ENCODE results near the gene TERF2IP.

TERF2IP gene

GRCh38 chr16:75647492-75648264 is at the start of gene TERF2IP, which contains the start of gene KARS1:
Gene TERF2IP, plus strand, starts transcription at chr16:75647773. Its CDS starts 110 bp downstream, at chr16:75647883.
Gene KARS1, minus strand, starts transcription at chr16:75647665. Its CDS starts 26 bp downstream, at chr16:75647639.
- H3K4me3 Mint-ChIP-seq: peak within 1 kb of the TSS; percentile 95
- no peaks in the 10 kb centered on the region for H3K9me3 Mint-ChIP-seq
- no peaks in the 10 kb centered on the region for H3K27me3 Mint-ChIP-seq
- DNase-seq (ENCODE audit: low spot score in 2 of 2) (peak; percentile 88 to 94), ATAC-seq (ENCODE audit: low read depth) (peak; percentile 84)
- H3K27ac Mint-ChIP-seq: peak within 1 kb of the TSS; percentile 96
- H3K4me1 Mint-ChIP-seq: peaks cover 33% of the 10 kb centered on the region
- peaks cover 15% of the 10 kb centered on the region for H3K36me3 Mint-ChIP-seq

GRCh38 chr16:75599452-75600277 is 47.9 kb upstream of the TERF2IP start:
- no peaks in the 10 kb centered on the region for H3K4me1 Mint-ChIP-seq
- peaks cover 46% of the 10 kb centered on the region for H3K36me3 Mint-ChIP-seq
- H3K27me3 Mint-ChIP-seq: no peaks in the 10 kb centered on the region
- ATAC-seq (ENCODE audit: low read depth) (no peak), DNase-seq (ENCODE audit: low spot score in 2 of 2) (no peak)
- H3K4me3 Mint-ChIP-seq: no peak overlapping the region
- peaks cover 7% of the 10 kb centered on the region for H3K9me3 Mint-ChIP-seq
- no peak overlapping the region for H3K27ac Mint-ChIP-seq

- no peak overlapping the region for H3K4me3 Mint-ChIP-seq
- peaks cover 3% of the 10 kb centered on the region for H3K9me3 Mint-ChIP-seq
- no peaks in the 10 kb centered on the region for H3K27me3 Mint-ChIP-seq
- ATAC-seq (ENCODE audit: low read depth) (no peak), DNase-seq (ENCODE audit: low spot score in 2 of 2) (no peak)
- H3K36me3 Mint-ChIP-seq: peaks cover 49% of the 10 kb centered on the region
- H3K4me1 Mint-ChIP-seq: no peaks in the 10 kb centered on the region
- no peak overlapping the region for H3K27ac Mint-ChIP-seq
Observed at GRCh38 chr16:75603241-75603640, 44.3 kb upstream of the TERF2IP start.

- no peak overlapping the region for H3K4me3 Mint-ChIP-seq
- no peak overlapping the region for H3K27ac Mint-ChIP-seq
- H3K27me3 Mint-ChIP-seq: no peaks in the 10 kb centered on the region
- H3K36me3 Mint-ChIP-seq: peaks cover 39% of the 10 kb centered on the region
- peaks cover 3% of the 10 kb centered on the region for H3K9me3 Mint-ChIP-seq
- DNase-seq (ENCODE audit: low spot score in 2 of 2): no peak
- no peak for ATAC-seq (ENCODE audit: low read depth)
- H3K4me1 Mint-ChIP-seq: no peaks in the 10 kb centered on the region
Observed at GRCh38 chr16:75606507-75606906, 41.1 kb upstream of the TERF2IP start.

- Mint-ChIP-seq H3K9me3 (no peaks in the 10 kb centered on the region), H3K27me3 (no peaks in the 10 kb centered on the region), H3K36me3 (peaks cover 23% of the 10 kb centered on the region), H3K27ac (no peak overlapping the region), H3K4me3 (no peak overlapping the region), H3K4me1 (peaks cover 9% of the 10 kb centered on the region)
- no peak for ATAC-seq (ENCODE audit: low read depth)
- DNase-seq (ENCODE audit: low spot score in 2 of 2): no peak
Observed at GRCh38 chr16:75614066-75614897, 33.3 kb upstream of the TERF2IP start.

GRCh38 chr16:75615619-75616018 is 32.0 kb upstream of the TERF2IP start:
- Mint-ChIP-seq H3K4me1 (peaks cover 14% of the 10 kb centered on the region), H3K27me3 (no peaks in the 10 kb centered on the region), H3K36me3 (peaks cover 30% of the 10 kb centered on the region), H3K27ac (no peak overlapping the region), H3K9me3 (no peaks in the 10 kb centered on the region), H3K4me3 (no peak overlapping the region)
- DNase-seq (ENCODE audit: low spot score in 2 of 2) (no peak), ATAC-seq (ENCODE audit: low read depth) (no peak)

- no peaks in the 10 kb centered on the region for H3K27me3 Mint-ChIP-seq
- H3K27ac Mint-ChIP-seq: no peak overlapping the region
- peaks cover 19% of the 10 kb centered on the region for H3K4me1 Mint-ChIP-seq
- H3K9me3 Mint-ChIP-seq: no peaks in the 10 kb centered on the region
- ATAC-seq (ENCODE audit: low read depth) (no peak), DNase-seq (ENCODE audit: low spot score in 2 of 2) (no peak)
- H3K4me3 Mint-ChIP-seq: no peak overlapping the region
- H3K36me3 Mint-ChIP-seq: peaks cover 30% of the 10 kb centered on the region
Observed at GRCh38 chr16:75616521-75617010, 31.0 kb upstream of the TERF2IP start.

- DNase-seq (ENCODE audit: low spot score in 2 of 2) (no peak), ATAC-seq (ENCODE audit: low read depth) (no peak)
- peak overlapping the region; percentile 64 for H3K27ac Mint-ChIP-seq
- H3K9me3 Mint-ChIP-seq: no peaks in the 10 kb centered on the region
- H3K4me3 Mint-ChIP-seq: no peak overlapping the region
- H3K36me3 Mint-ChIP-seq: peaks cover 28% of the 10 kb centered on the region
- H3K27me3 Mint-ChIP-seq: no peaks in the 10 kb centered on the region
- peaks cover 22% of the 10 kb centered on the region for H3K4me1 Mint-ChIP-seq
Observed at GRCh38 chr16:75617121-75617520, 30.5 kb upstream of the TERF2IP start.

- no peaks in the 10 kb centered on the region for H3K9me3 Mint-ChIP-seq
- H3K27me3 Mint-ChIP-seq: no peaks in the 10 kb centered on the region
- H3K36me3 Mint-ChIP-seq: peaks cover 24% of the 10 kb centered on the region
- no peak overlapping the region for H3K27ac Mint-ChIP-seq
- no peak overlapping the region for H3K4me3 Mint-ChIP-seq
- DNase-seq (ENCODE audit: low spot score in 2 of 2) (no peak), ATAC-seq (ENCODE audit: low read depth) (no peak)
- peaks cover 22% of the 10 kb centered on the region for H3K4me1 Mint-ChIP-seq
Observed at GRCh38 chr16:75618780-75619179, 28.8 kb upstream of the TERF2IP start.

- H3K27ac Mint-ChIP-seq: peak overlapping the region; percentile 80
- H3K4me3 Mint-ChIP-seq: no peak overlapping the region
- peaks cover 22% of the 10 kb centered on the region for H3K4me1 Mint-ChIP-seq
- H3K36me3 Mint-ChIP-seq: peaks cover 22% of the 10 kb centered on the region
- no peak for ATAC-seq (ENCODE audit: low read depth)
- no peaks in the 10 kb centered on the region for H3K9me3 Mint-ChIP-seq
- DNase-seq (ENCODE audit: low spot score in 2 of 2): no peak
- H3K27me3 Mint-ChIP-seq: no peaks in the 10 kb centered on the region
Observed at GRCh38 chr16:75620326-75621169, 27.0 kb upstream of the TERF2IP start.

GRCh38 chr16:75621170-75621477 is 26.4 kb upstream of the TERF2IP start:
- Mint-ChIP-seq H3K27me3 (no peaks in the 10 kb centered on the region), H3K4me3 (no peak overlapping the region), H3K27ac (peak overlapping the region; percentile 80), H3K36me3 (peaks cover 23% of the 10 kb centered on the region), H3K4me1 (peaks cover 22% of the 10 kb centered on the region), H3K9me3 (no peaks in the 10 kb centered on the region)
- DNase-seq (ENCODE audit: low spot score in 2 of 2) (no peak), ATAC-seq (ENCODE audit: low read depth) (no peak)

GRCh38 chr16:75622761-75623605 is 24.6 kb upstream of the TERF2IP start, which contains the start of gene ADAT1:
Gene ADAT1, minus strand, starts transcription at chr16:75623281. Its CDS starts 2,482 bp downstream, at chr16:75620799.
- peak within 1 kb of the TSS; percentile 98 for H3K4me3 Mint-ChIP-seq
- peak within 1 kb of the TSS; percentile 96 for H3K27ac Mint-ChIP-seq
- ATAC-seq (ENCODE audit: low read depth): peak; percentile 95
- DNase-seq (ENCODE audit: low spot score in 2 of 2): peak; percentile 92 to 93
- H3K9me3 Mint-ChIP-seq: no peaks in the 10 kb centered on the region
- H3K4me1 Mint-ChIP-seq: peaks cover 13% of the 10 kb centered on the region
- H3K27me3 Mint-ChIP-seq: no peaks in the 10 kb centered on the region
- peaks cover 25% of the 10 kb centered on the region for H3K36me3 Mint-ChIP-seq

All from memory B cell (primary cell).